Prostate gland (tissue), 2 donors: ENCODE data around the gene COPE.

ENCODE experiments used
- CTCF ChIP-seq, 4 experiments: fragments of 200-600 bp in 2 of 4; fragments of 450-650 bp in 2 of 4; sonication (generic) in 2 of 4; IDR thresholded peaks; 1 replicate in 3 of 4; 2 replicates in 1 of 4; pipeline ENCODE4 v1.5.1; 2016 to 2019; ENCODE audit warnings: antibody characterized with exemption in 4 of 4, mild to moderate bottlenecking in 2 of 4, moderate library complexity in 2 of 4
- POLR2A ChIP-seq: fragments of 450-650 bp; IDR thresholded peaks from one replicate; pipeline ENCODE4 v1.6.1; 2016; ENCODE audit warnings: antibody characterized with exemption, mild to moderate bottlenecking
- POLR2AphosphoS5 ChIP-seq: sonication (generic); formaldehyde crosslinking; IDR thresholded peaks from one replicate; pipeline ENCODE4 v1.6.1; 2017; ENCODE audit warnings: antibody characterized with exemption

DNA sequence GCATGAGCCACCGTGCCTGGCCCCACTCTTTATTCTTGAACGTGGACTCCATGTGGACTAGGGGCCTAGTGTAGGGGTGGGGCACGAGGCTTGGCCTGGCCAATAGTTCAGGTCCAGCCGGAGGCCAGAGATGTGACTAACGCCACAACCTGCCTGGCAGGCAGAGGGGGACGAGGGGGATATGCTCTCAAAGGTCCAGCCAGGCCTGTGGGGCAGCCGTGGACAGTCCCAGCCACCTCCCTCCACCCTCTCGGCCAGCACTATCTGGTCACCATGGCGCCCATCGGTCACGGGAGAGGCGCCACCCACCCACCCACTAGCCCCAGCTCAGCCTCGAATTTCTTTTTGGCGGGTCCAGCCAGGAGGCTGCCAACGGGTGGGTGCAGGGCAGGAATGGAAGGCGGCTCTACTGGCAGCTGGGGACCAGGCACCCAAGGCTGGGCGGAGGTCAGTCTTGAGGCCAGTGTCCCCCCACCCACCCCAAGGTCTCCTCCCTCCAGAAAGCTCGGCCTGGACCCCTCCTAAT is 21.0 kb downstream of the COPE start:
- no peak for TF ChIP-seq CTCF (IDR thresholded peaks at IDR 0.05)
- TF ChIP-seq POLR2A = no peak
- no peak for TF ChIP-seq POLR2AphosphoS5
